Measurements from ENCODE around the gene MAP2.

DNA sequence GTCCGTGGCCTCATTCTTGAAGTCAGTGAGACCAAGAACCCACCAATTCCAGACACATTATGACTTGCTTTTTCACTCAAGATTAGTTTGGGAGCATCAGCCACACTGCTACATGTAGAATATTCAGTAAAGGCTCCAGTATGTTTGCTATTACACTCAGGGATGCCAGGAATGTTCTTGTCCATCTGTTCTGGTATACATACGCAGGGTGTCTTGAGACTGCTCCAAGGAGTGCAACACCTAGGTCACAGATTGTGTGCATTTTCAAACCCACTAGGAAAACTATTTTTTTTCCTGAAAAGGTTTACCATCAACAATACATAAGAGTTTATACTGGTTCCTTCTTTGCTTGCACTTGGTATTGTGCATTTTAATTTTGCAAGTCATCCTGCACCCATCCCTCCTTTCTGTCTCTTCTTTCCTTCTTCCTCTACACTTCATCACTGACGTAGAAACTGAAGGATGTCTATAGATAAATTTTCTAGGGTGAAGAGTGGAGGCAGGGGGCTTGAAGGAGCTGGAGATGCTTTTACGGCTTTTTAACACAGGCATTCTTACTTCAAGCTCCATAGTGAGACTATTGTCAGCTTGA is 35.3 kb upstream of the MAP2 start:
- no peak for TF ChIP-seq POLR2AphosphoS5 (IDR thresholded peaks at IDR 0.05)
- TF ChIP-seq, protein P1, sequence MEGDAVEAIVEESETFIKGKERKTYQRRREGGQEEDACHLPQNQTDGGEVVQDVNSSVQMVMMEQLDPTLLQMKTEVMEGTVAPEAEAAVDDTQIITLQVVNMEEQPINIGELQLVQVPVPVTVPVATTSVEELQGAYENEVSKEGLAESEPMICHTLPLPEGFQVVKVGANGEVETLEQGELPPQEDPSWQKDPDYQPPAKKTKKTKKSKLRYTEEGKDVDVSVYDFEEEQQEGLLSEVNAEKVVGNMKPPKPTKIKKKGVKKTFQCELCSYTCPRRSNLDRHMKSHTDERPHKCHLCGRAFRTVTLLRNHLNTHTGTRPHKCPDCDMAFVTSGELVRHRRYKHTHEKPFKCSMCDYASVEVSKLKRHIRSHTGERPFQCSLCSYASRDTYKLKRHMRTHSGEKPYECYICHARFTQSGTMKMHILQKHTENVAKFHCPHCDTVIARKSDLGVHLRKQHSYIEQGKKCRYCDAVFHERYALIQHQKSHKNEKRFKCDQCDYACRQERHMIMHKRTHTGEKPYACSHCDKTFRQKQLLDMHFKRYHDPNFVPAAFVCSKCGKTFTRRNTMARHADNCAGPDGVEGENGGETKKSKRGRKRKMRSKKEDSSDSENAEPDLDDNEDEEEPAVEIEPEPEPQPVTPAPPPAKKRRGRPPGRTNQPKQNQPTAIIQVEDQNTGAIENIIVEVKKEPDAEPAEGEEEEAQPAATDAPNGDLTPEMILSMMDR (IDR thresholded peaks at IDR 0.05) = no peak

Data from transverse colon (tissue), 4 donors.